GM18909 (cell line): ENCODE data around the gene AIPL1.
A peak's percentile ranks its signal among the peaks of the same experiment; 100 is the strongest.

Experiments used
- ATAC-seq: cut with Tn5 transposase; IDR thresholded peaks from one replicate; pipeline ENCODE4 v1.9.1; 2021; ENCODE audit warnings: mild to moderate bottlenecking; ENCODE audit not compliant: unreplicated experiment, poor library complexity

The AIPL1 gene

DNA sequence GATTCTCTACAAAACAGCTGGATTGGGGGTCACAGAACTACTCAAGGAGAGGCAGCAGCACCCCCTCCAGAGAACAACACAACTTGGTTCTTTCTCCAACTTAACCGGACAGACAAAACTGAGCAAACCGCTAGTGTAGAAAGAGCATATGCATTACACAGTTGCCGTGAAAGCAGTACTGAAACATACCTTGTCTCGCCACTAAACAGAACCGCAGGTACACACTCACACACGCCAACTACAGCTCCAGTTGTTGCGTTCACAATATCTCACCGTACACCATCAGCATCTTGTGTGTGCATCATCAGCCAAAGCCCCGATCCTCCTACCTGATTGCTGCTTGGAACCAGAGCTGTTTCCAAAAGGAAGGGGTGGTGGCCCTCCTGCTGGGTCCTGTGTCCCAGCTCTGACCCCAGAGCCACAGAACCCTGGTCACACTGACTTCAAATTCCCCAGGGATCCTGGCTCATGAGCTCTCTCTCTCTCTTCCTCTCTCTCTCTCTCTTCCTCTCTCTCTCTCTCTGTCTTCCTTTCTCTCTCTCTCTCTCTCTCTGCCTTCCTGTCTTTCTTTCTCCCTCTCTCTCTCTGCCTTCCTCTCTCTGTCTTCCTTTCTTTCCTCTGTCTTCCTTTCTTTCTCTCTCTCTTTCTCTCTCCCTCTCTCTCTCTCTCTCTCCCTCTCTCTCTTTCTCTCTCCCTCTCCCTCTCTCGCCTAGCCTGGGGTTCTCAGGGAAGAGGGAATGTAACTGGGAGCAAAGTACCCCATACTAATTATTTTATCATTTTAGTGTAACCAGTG lies 17.7 kb upstream of the AIPL1 start:
- ATAC-seq = peak; percentile 41

DNA sequence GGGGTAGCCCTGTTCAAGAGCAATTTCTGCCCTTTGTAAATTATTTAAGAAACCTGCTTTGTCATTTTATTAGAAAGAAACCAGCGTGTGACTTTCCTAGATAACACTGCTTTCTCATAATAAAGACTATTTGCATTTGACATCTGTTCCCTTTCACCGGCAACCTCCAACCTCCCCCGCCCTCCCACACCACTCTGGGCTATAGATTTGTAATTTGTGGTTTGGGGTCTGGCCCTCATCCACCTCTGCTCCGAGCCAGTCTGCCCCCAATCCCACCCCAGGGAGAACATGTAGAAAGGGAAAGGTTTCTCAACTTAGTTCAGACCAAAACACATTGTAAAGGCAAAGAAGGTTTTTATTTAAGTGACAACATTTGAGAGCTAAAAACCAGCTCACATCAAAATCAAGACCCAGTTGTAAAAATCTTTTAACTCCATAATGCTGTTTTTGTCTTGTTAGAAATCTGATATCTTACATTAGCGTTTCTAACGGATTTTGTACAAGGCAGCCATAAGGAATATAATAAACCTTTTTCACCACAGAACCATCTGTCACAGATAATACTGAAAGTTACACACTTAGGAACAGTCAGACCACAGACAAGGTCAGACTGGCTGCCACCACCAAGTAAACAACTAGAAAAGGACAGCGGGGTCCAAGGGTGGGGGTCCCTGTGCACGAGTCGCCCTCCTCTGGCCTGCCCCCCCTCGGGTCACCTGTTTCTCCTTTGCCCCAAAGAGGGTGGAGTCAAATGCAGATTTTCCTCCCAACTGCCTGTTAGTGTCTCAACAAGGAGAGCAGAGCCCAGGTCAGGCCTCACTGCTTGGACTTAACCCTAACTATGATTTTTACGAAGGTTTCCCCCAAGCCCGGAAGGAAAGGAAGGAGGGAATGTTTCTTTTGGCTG lies 16.3 kb upstream of the AIPL1 start:
- ATAC-seq = no peak

DNA sequence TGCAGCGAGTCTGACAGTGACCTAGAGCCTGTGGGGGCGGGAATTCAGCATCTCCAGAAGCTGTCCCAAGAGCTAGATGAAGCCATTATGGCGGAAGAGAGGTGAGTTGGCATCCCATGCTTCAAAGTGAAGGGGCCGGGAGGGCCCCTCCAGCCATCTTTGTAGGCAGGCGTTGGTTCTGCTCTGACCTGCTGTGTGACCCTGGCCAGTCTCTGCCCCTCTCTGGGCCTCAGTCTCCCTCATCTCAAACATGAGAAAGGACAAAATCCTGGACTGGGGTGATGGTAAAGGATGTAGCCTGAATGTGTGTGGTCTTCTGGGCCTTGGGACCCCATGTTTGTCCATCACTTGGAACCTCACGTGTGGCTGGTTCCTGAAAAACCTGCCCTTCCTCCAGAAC lies 14.4 kb upstream of the AIPL1 start:
- no peak for ATAC-seq

DNA sequence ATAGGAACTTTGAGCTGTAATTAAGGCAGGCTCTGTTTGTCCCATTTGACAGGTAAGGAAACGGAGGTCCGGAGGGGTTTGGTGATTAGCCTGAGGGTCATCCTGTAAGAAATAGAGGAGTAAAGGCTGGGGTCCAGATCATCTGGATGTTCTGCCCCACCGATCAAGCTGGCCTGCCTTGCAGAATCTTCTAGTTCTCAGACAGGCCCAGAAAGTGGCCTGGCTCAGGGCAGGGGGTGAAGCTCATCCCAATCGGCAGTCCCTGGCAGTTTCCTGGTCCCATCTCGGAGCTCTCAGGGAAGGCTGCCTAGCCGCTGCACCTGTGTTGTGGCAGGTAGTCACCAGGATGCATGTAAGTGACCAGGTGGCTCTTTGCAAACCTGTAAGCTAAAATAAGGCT lies 13.6 kb upstream of the AIPL1 start:
- no peak for ATAC-seq

DNA sequence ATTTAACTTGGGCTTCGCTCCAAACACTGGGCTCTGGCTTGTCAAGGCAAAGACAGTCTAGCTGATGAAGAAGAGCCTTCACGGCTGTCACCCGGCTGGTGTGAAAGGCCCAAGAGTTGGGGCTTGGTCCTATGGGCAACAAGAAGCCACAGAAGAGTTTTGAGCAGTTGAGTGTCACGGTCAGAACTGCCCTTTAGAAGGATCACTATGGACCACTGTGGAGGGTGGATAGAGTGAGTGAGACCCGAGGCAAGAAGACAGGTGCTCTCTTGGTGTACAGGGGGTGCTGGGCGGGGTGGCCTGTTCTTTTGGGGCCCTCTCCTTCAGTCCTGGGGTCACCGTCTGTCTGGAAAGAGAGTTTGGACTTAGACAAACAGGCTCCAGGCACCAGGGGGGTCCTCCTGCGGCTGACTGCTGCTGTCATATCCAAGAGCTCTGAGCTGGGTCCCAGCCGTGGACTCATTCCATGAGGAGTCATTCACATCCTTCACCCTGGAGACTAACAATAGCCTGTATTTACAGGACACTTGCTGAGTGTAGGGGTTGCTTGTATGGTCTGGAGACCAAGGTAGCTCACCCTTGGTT lies 11.7 kb upstream of the AIPL1 start:
- no peak for ATAC-seq

DNA sequence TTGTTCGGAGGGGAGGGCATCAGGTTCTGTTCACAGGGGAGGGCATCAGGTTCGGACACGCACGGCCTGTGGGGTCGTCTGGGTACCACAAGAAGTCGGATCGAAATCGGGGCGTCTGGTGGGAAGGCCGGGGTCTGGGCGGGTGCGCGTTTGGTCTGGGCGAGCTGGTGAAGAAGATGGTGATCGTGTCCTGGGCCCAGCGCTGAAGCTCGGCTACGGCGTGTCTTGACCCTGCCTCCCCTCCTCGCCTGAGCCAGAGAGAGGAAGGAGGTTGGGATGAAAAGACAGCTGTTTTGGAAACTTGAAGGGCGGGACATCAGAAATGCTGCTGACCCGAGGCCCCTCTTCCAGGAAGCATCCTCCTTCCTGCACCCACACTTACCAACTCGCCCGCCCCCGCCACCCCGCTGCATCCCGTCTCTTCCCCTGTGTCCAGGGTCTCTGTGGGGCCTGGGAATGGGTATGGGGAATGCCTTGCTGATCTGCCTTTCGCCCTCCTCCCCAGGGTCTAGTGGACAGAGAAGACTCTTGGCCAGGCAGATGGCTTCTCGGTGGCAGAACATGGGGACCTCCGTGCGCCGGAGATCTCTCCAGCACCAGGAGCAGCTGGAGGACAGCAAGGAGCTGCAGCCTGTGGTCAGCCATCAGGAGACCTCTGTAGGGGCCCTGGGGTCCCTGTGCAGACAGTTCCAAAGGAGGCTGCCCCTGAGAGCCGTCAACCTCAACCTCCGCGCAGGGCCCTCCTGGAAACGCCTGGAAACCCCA lies 9.8 kb upstream of the AIPL1 start:
- ATAC-seq = no peak

DNA sequence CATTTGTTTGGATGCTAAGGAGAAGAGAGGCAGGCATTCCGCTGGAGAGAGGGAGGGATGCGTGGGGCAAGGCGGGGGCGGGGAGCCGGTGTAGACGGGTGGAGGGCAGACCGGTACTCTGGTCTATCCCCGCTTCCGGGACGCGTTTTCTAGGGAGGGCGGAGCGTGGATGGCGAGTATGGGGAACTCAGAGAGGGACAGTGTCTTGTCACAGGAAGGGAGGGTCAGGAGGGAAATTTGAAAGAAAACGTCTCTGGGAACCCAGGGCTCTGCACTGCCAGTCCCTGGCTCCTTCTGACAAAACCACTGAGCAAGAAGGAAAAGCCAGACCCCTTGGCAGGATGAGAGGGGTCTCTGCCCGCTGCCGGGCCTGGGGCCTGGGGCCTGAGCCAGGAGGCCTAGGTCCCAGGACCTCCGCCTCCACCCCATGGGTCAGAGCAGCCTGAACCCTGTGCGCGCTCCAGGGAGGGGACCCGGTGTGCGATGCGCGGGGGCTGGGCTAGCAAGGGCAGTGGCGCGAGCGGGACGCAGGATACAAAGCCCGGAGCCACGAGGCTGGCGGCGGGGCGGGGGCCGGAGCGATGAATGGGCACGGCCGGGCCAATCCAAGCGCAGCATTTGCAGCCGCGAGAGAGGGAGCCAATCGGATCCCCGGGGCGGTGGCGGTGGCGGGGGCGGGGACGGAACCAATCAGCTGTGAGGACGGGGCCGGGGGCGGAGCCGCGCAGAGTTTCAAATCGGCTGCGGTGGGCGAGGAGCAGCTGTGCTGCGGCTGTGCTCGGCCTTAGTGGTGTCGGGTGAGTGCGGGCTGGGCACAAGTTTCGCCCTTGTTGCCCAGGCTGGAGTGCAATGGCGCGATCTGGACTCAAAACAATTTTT lies 9.0 kb upstream of the AIPL1 start, which contains the start of gene PIMREG:
TSS of gene PIMREG (plus strand) at position 764 of the 879 bp plus-strand sequence. CDS start 656 bp downstream, outside the sequence.
- ATAC-seq = peak; percentile 89

DNA sequence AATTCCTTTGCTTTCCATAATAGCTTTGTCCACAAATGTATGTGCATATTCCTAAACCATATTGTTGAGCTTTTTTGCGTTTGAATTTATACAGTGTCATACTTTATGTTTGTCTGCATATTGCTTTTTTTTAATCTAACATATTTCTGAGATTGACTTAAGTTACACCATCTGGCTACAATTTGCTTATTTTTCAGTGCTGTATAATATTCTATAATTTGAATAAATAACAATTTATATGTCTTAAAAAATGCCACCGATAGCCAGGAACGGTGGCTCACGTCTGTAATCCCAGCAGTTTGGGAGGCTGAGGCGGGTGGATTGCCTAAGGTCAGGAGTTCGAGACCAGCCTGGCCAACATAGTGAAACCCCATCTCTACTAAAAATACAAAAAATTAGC lies 7.9 kb upstream of the AIPL1 start:
- ATAC-seq = no peak

DNA sequence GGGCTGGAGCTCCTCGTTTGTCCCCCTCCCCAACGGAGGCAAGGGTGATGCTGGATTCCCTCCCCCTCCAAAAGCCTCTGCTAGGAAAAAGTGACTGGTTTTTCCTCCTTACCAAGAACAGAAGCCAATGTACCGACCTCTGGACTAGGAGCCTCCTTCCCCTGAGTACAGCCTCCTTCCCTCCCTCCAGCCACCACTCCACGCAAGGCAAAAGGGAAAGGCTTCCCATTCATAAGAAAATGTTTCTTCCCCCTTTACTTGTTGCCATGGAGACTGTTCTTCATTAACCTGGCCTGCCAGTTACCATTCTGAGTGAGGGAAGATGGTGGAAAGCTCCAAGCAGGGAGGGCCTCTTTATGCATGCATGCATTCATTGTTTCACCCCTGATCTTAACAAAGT lies 5.0 kb upstream of the AIPL1 start:
- ATAC-seq = no peak

DNA sequence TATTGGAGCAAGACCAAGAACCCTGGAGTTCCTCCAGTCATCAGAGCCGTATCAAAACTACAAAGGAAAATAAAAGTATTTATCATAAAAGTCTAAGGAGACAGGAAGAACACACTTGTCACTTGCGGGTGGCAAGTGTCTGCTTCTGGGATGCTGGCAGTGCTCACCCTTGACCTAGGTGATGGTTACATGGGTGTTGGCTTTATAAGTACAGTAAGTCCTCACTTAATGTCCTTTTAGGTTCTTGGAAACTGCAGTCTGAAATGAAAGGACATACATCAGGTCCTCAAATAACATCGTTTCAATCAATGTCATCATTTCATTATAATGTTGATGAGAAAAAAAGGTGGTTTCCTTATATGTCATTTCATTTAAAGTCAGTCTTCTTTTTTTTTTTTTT lies 3.0 kb upstream of the AIPL1 start:
- no peak for ATAC-seq

DNA sequence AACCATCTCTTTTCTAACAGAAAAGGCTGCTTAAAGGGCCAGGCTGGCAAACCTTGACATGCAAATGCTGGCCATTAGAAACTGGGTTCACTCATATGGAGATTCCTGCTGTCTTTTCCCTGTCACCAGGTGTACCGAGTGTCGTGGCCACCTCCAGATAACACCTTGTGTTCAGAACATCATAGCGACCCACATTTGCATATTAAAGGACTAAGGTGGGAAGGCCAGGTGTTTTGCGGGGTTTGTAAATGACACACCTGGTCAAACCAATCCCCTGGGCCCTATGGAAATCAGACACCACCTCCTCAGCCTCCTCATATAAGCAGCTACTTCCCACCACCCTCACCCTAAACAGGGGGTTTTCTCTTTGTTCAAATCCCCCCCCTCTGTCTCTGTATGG lies 2.5 kb upstream of the AIPL1 start:
- ATAC-seq = no peak

DNA sequence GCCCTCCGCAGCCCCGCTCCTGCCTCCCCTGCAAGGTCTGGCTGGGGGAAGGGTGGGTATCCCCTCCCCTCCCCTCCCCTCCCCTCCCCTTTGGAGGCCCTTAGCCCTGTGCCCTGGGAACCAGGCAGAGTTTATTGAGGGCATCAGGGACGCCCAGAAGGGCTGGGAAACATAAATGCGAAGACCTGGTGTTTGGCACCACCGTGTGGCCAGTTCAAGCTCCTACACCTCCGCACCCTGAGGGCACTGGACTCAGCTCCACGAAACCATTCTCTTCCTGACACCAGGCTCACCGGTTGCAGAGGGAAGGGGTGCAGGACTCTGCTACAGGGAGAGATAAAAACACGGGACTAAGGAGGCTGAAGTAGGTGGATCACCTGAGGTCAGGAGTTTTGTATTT lies 1.0 kb upstream of the AIPL1 start:
- ATAC-seq = peak; percentile 52

DNA sequence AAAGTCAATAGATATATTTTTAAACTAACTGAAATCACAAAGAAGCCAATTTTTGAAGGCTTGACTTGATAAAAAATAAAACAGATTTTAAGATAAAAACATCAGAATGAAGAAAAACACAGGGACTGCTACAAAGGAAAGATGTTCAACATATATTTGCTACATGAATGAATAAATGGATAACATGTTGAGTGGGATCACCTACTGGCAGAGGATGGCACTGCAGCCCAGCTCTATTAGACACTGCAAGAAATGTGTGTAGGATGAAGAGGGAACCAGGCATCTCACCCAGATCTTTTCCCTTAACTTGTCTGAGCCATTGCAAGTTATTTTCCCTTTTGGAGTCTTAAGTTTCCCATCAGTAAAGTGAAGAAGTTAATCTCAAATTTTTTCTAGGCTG lies 4.2 kb downstream of the AIPL1 start:
- no peak for ATAC-seq

DNA sequence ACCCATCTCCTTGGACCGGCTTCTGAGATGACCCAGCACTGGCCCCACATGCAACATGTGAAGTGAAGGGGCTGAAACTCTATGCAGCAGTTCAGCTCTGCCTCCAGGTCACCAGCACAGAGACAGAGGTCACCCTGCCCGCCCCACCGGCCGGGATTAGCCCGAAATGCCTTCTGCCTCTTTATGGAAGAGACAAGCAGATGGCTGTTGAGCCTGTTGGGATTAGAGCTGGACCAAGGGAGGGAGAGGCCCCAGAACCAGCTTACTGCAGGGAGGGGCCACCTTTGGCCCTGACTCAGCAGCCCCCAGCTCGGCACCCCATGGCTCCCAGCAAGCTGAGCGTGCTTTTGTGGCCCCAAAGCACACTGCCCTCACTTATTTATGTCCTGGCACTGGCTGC lies 5.7 kb downstream of the AIPL1 start:
- ATAC-seq = no peak

DNA sequence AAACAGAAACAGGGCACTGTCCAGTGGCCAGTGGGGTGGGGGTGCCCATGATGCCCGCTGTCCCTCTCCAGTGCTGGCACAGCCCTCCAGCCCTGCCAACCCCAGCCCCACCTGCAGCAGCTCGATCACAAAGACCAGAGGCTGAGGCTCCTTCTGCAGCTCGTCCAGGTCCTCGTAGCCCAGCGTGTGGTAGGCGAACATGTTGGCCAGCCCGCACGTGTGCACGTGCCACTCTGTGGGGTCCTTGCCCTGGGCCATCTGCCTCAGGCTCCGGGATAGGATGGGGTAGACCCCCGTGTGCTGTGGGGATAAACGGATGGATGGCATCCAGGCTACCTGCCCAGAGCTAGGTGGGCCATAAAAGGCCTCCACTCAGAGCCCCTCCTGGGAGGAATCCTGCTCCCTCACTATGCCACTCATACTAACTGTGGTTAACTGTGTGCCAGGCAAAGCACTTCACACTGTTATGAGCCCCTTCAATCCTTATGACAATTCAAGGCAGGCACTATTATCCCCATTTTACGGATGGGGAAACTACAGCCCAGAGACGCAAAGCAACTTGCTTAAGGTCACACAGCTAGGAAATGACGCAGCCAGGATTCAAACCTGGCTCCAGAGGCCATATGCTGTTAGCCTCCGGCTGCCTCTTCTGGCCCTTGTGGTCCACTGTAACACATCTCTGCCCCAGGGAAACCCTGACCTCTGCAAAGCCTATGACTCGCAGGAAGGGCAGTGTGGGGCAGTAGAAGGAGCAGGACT lies 6.5 kb downstream of the AIPL1 start:
- no peak for ATAC-seq

DNA sequence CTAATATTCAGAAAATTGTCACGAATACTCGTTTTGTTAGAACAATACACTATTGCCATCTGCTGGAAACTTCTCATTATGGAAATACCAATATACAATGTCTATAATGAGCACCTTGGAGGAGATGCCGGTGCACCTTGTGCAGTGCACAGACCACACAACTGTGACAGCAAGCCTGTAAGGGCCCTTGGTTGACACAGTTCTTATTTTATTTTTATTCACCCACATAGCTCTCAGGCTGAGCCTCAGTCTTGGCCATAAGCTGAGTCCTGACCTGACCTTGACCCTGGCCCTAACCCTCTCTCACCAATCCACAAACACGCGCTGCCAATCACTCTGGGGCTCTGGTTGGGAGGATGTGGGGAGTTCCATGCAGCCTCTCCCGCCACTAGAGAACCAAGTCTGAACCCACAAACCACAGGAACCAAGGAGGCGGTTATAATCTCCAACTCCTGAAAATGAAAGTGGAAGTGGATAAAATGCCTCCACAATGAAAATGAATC lies 7.6 kb downstream of the AIPL1 start:
- ATAC-seq = no peak

DNA sequence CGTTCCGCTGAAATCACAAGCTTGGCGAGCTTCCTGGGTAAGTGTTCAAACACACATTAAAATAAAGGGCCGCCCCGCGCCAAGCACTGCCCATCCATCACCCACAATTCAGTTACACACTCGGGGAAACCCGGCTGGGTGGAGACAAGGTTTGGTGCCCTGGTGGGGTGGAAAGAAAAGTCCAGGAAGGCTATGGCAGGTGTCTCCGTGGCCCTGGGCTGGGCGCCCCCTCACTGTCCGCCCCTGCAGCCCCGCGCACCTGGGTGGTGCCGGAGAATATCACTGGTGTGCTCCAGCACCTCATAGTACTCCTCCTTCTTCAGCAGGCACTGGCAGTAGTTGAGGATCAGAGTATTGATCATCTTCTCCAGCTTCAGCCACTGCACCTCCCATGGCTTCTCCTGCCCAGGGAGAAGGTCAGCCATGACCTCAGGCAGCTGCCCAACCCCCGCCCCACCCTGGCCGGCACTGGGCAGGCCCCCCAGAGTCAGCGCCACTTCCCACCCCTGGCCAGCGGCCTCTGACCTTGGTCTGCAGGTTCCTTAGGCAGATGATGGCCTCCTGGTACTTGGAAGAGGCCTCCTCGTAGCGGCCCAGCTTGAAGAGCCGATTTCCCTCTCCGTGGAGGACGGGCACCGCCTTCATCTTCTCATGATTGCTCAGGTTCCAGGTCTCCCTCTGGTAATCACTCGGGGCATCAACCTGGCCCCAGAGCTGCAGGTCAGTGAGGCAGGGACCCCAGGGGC lies 8.4 kb downstream of the AIPL1 start:
- no peak for ATAC-seq

DNA sequence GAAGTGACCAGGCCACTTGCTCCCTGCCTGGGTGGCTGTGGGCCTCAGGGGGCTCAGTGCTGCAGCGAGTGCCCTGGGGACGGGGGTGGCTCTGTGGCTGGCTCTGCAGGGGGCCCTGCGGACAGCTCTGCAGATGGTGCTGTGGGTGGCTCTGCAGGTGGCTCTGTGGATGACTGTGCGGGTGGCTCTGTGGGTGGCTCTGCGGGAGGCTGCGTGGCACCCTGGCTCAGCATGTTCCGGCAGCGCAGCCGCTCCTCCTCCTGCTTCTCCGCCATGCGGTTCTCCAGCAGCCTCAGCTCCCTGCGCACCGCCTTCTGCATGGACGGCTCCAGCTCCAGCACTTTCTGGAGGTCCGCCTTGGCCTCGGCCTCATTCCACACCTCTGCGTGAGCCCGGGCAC lies 9.5 kb downstream of the AIPL1 start:
- ATAC-seq = no peak
